ENCODE results near the gene TUBG2.

Gene TUBG2

DNA sequence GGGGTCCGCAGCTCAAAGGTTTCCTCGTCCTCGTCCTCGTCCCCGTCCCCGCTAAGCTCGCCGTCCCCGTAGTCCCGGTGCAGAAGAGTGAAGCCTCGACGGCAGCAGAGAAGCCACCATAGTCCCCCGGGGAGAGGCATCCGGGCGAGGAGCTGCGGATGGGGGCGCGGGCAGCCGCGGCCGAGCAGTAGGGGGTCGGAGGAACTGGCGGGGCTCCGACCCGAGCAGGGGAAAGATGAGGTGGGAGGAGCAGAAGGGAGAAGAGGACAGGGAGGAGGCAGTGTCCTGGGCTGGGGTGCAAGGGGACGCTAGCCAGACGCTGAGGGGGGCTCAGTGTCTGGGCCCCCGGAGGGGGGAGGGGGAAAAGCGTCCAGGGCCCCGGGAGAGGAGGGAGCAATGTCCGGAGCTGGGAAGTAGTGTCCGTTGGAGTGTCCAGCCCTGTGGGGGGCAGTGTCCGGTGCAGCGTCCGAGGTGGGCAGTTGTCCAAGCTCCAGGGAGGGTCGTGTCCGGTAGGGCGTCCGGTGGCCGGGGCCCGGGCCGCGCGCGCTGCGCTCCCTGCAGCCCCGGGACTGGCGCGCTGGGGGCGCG is 17.4 kb downstream of the TUBG2 start, which contains the start of gene PLEKHH3:
Gene PLEKHH3, minus strand, starts transcription at position 571 of the 588 bp plus-strand sequence. Its CDS starts 431 bp downstream, at position 140.
- DNase-seq (ENCODE audit: low read depth) = peak; percentile 75
- H3K4me3 ChIP-seq (ENCODE audit: low read depth, low read length) = peak within 1 kb of the TSS; percentile 77
- TF ChIP-seq, protein P1, sequence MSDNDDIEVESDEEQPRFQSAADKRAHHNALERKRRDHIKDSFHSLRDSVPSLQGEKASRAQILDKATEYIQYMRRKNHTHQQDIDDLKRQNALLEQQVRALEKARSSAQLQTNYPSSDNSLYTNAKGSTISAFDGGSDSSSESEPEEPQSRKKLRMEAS (IDR thresholded peaks at IDR 0.05; ENCODE audit: low read depth, low read length) = peak; percentile 16; the same call in 1 of the 2 replicates
- peak; percentile 32 for TF ChIP-seq POLR2A (IDR thresholded peaks at IDR 0.05; ENCODE audit: extremely low read depth, insufficient read length)
- no peak for TF ChIP-seq MYC (IDR thresholded peaks at IDR 0.05; ENCODE audit: low read depth, low read length)
- TF ChIP-seq, protein P2, sequence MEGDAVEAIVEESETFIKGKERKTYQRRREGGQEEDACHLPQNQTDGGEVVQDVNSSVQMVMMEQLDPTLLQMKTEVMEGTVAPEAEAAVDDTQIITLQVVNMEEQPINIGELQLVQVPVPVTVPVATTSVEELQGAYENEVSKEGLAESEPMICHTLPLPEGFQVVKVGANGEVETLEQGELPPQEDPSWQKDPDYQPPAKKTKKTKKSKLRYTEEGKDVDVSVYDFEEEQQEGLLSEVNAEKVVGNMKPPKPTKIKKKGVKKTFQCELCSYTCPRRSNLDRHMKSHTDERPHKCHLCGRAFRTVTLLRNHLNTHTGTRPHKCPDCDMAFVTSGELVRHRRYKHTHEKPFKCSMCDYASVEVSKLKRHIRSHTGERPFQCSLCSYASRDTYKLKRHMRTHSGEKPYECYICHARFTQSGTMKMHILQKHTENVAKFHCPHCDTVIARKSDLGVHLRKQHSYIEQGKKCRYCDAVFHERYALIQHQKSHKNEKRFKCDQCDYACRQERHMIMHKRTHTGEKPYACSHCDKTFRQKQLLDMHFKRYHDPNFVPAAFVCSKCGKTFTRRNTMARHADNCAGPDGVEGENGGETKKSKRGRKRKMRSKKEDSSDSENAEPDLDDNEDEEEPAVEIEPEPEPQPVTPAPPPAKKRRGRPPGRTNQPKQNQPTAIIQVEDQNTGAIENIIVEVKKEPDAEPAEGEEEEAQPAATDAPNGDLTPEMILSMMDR (IDR thresholded peaks at IDR 0.05; ENCODE audit: low read depth, low read length) = peak; percentile 2

DNA sequence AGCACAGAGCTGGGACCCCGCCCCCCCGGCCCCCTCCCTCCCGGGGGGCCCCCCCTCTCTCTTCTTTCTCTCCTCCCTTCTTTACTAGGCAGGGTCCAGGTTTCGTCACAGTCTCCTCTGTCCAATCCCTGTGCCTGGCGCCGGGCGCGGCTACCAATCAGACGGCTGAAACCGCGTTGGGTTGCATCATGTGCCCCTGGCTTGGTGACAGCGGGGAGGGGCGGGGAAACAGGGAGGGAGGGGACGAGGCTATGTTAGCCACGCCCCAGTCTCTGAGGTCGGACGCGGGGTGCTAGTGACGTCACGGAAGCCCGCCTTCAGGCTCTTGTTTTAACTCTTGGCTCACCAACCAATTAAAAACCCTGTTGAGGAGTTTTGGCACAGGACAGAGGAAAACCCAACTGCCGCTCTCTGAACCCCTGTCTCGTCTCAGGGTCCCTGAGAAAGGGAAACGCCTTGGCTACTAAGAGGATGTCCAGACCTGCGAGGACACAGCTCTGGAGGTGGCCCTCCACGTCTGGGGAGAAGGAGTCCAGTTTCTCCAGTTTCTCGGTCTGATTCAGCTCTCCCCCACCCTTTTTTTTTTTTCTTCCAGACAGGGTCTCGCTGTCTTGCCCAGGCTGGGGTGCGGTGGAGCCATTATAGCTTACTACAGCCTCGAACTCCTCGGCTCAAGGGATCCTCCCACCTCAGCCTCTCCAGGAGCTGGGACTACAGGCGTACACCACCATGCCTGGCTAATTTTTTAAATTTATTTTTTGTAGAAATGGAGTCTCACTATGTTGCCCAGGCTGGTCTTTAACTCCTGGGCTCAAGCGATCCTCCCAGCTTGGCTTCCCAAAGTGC is 18.2 kb downstream of the TUBG2 start:
- peak; percentile 99 for DNase-seq (ENCODE audit: low read depth)
- TF ChIP-seq, protein P2 (IDR thresholded peaks at IDR 0.05; ENCODE audit: low read depth, low read length) = no peak
- TF ChIP-seq, protein P1 (IDR thresholded peaks at IDR 0.05; ENCODE audit: low read depth, low read length) = peak; percentile 66
- TF ChIP-seq POLR2A (IDR thresholded peaks at IDR 0.05; ENCODE audit: extremely low read depth, insufficient read length) = no peak
- H3K4me3 ChIP-seq (ENCODE audit: low read depth, low read length) = peak overlapping the region; percentile 77

DNA sequence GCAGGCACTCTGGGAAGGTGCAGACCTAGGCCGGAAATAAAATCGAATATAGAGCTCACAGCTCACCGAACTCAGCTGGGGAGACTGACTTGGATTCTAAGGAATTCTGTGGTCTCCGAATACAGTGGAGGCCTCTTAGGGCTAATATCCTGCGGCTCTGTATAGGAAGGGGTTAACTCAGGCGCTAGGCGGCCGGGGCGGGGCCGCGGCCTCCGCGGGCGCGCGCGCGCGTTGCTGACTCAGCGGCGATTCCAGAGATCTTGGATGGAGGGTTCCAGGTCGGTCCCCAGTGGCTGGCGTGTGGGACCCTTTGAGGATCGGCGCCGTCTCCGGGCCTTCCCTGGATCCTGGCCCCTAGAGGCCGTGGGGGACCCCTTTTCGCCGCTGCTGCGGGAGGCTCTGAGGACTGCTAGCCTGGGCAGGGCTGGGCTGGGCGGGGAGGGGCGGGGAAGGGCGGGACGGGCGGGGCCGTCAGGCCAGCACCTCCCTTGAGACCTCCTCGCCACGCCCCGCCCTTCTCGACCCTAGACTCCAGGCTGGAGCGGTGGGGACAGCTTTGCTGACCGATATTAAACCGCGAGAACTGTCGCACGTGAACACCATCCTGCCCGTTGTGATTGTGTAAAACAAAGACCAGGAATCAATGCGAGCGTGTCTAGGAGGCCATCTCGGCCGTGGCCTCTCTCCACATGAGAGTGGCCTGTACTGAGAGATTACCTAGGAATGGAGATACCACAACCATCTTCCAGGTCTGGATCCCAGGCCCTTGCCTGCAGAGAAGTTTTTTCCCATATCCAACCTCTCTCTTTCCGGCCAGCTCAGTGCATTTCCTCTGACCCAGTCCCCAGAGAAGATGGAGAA is 19.1 kb downstream of the TUBG2 start:
- TF ChIP-seq, protein P2 (IDR thresholded peaks at IDR 0.05; ENCODE audit: low read depth, low read length) = no peak
- TF ChIP-seq POLR2A (IDR thresholded peaks at IDR 0.05; ENCODE audit: extremely low read depth, insufficient read length) = peak; percentile 91
- peak; percentile 93 for TF ChIP-seq MYC (IDR thresholded peaks at IDR 0.05; ENCODE audit: low read depth, low read length)
- TF ChIP-seq, protein P1 (IDR thresholded peaks at IDR 0.05; ENCODE audit: low read depth, low read length) = peak; percentile 91
- DNase-seq (ENCODE audit: low read depth) = peak; percentile 95
- peak overlapping the region; percentile 78 for H3K4me3 ChIP-seq (ENCODE audit: low read depth, low read length)

DNA sequence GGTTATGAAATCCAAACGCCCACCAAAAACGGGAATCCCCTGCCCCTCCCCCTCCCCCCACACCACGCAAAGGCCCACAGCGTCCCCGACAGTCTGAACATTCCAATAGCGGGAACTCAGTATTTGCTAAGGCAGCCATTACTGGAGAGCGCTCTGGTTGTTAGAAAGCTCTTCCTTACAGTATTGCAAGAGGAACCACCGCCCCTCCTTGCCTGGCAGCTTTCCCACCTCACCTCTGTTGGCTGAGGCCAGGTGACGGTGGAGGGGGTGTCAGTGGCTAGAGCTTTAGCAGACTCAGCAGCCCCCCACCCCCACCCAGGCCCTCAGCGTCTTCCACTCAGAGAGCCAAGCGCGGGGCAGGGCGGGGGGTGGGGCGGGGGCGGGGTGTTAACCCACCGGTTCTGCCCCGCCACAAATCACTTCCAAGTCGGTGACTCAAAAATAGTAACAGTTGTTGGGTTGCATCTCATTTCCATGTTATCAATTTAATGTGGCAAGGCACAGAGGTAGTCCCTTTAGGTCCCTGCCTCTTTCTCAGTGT is 19.9 kb downstream of the TUBG2 start:
- peak overlapping the region; percentile 78 for H3K4me3 ChIP-seq (ENCODE audit: low read depth, low read length)
- TF ChIP-seq, protein P1 (IDR thresholded peaks at IDR 0.05; ENCODE audit: low read depth, low read length) = no peak
- 0 out of 2 replicates have a peak, but pooled peaks have one; percentile 22 for TF ChIP-seq MYC (IDR thresholded peaks at IDR 0.05; ENCODE audit: low read depth, low read length)
- DNase-seq (ENCODE audit: low read depth) = peak; percentile 68

DNA sequence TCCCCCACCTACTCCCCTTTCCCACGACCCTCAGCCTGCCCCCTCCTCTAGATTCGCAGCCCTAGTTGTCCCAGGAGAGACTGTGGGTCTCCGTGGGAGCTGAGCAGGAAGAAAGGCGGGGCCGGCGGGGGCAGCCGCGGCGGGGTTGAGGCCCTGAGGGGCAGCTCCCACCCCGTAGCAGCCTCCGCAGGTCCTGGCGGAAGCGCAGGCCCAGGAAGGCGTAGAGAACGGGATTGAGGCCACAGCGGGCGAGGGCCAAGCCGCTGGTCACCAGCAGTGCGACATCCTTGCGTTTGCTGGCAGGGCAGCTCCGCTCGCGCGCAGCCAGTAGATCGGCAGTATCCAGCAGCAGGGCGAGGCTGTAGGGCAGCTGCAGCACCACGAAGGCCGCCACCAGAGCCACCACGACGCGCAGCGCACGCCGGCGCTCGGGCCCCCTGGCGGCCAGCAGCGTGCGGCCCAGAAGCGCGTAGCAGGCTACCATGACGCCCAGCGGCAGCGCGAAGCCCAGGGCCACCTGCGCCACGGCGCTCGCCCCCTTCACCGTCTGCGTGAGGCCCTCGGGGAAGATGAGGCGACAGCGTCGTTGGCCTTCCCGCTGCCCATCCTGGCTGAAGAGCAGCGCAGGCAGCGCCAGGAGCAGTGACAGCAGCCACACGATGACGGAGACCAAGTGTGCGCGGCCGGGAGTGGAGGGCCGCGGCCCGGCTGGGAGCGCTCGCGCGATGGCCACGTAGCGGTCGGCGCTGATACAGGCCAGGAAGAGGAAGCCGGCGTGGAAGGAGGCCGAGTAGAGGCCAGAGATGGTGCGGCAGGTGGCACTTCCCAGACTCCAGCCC is 20.6 kb downstream of the TUBG2 start:
- peak; percentile 90 for DNase-seq (ENCODE audit: low read depth)
- TF ChIP-seq, protein P1 (IDR thresholded peaks at IDR 0.05; ENCODE audit: low read depth, low read length) = peak; percentile 85
- TF ChIP-seq MYC (IDR thresholded peaks at IDR 0.05; ENCODE audit: low read depth, low read length) (peak; percentile 86), POLR2A (IDR thresholded peaks at IDR 0.05; ENCODE audit: extremely low read depth, insufficient read length) (peak; percentile 42)
- TF ChIP-seq, protein P2 (IDR thresholded peaks at IDR 0.05; ENCODE audit: low read depth, low read length) = peak; percentile 76

More for the DNA sequence above, 20.6 kb downstream of the TUBG2 start:
- H3K4me3 ChIP-seq (ENCODE audit: low read depth, low read length) = peak overlapping the region; percentile 48
